Stomach (tissue), 4 donors: ENCODE results near the gene ADNP2.

ENCODE experiments used
- EP300 ChIP-seq: sonication (generic); formaldehyde crosslinking; IDR thresholded peaks from one replicate; pipeline ENCODE4 v1.6.1; 2017; ENCODE audit warnings: antibody characterized with exemption
- POLR2A ChIP-seq, 4 donors: fragments of 450-650 bp; IDR thresholded peaks; one replicate each; pipeline ENCODE4 v1.6.1; 2016; ENCODE audit warnings: antibody characterized with exemption in 4 of 4, control low read depth in 2 of 4, mild to moderate bottlenecking in 1 of 4, moderate library complexity in 1 of 4
- POLR2AphosphoS5 ChIP-seq, 3 donors: sonication (generic); formaldehyde crosslinking; IDR thresholded peaks; one replicate each; pipeline ENCODE4 v1.6.1; 2016; ENCODE audit warnings: antibody characterized with exemption in 3 of 3
- TF ChIP-seq, protein P1 (sequence below), 7 experiments: fragments of 450-650 bp in 4 of 7; fragments of 200-600 bp in 3 of 7; sonication (generic) in 3 of 7; IDR thresholded peaks; one replicate each; pipeline ENCODE4 v1.5.1; 2016 to 2019; ENCODE audit warnings: antibody characterized with exemption in 7 of 7, control low read depth in 2 of 7, mild to moderate bottlenecking in 1 of 7

DNA sequence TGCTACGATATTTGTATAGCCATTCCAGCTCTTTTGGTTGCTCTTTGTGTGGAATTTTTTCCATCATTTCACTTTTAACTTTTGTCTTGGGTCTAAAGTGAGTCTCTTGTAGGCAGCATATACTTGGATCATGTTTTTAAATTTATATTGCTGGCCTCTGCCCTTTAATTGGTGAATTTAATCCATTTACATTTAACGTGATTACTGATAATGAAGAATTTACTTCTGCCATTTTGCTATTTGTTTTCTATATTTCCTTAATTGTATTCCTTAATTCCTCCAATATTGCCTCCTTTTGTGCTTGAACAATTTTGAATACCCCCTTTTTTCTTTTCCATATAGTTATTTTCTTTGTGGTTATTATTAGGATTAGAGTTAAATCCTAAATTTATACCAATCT is 21.0 kb upstream of the ADNP2 start:
- TF ChIP-seq, protein P1, sequence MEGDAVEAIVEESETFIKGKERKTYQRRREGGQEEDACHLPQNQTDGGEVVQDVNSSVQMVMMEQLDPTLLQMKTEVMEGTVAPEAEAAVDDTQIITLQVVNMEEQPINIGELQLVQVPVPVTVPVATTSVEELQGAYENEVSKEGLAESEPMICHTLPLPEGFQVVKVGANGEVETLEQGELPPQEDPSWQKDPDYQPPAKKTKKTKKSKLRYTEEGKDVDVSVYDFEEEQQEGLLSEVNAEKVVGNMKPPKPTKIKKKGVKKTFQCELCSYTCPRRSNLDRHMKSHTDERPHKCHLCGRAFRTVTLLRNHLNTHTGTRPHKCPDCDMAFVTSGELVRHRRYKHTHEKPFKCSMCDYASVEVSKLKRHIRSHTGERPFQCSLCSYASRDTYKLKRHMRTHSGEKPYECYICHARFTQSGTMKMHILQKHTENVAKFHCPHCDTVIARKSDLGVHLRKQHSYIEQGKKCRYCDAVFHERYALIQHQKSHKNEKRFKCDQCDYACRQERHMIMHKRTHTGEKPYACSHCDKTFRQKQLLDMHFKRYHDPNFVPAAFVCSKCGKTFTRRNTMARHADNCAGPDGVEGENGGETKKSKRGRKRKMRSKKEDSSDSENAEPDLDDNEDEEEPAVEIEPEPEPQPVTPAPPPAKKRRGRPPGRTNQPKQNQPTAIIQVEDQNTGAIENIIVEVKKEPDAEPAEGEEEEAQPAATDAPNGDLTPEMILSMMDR (IDR thresholded peaks at IDR 0.05): no peak
- TF ChIP-seq EP300: no peak
- no peak for TF ChIP-seq POLR2A (IDR thresholded peaks at IDR 0.05)
- TF ChIP-seq POLR2AphosphoS5 (IDR thresholded peaks at IDR 0.05): no peak
